HFFc6 (cell line): ENCODE data around the gene TSACC. TPM values are rescaled to one million over a fixed set of nuclear protein-coding genes. Genes with fewer than 3 reads are reported as not detected.
A peak's percentile ranks its signal among the peaks of the same experiment; 100 is the strongest.
"Not testable (repeated sequence)": the region's sequence is repeated elsewhere in the genome, so short reads cannot be mapped to it uniquely, and the experiment has no call there.

Source experiments
- DNase-seq: peaks from one replicate; pipeline ENCODE4 v3.0.0-alpha.2; 2018
- H3K27ac Mint-ChIP-seq: 2 replicates; pipeline ENCODE4 v1.8.0; 2020; ENCODE audit warnings: mild to moderate bottlenecking, mixed read lengths
- H3K27me3 Mint-ChIP-seq: 2 replicates; pipeline ENCODE4 v1.8.0; 2021; ENCODE audit warnings: mild to moderate bottlenecking, moderate library complexity, mixed read lengths; ENCODE audit not compliant: insufficient read depth
- H3K36me3 Mint-ChIP-seq: 2 replicates; pipeline ENCODE4 v1.8.0; 2021; ENCODE audit warnings: low read depth, mixed read lengths
- H3K4me1 Mint-ChIP-seq: 2 replicates; pipeline ENCODE4 v1.8.0; 2020; ENCODE audit warnings: low read depth, mixed read lengths
- H3K4me3 Mint-ChIP-seq: 2 replicates; pipeline ENCODE4 v1.8.0; 2020; ENCODE audit warnings: mild to moderate bottlenecking, moderate library complexity, mixed read lengths
- H3K9me3 Mint-ChIP-seq: 2 replicates; pipeline ENCODE4 v1.8.0; 2020; ENCODE audit warnings: mild to moderate bottlenecking, mixed read lengths
- CTCF ChIP-seq: fragments of 200-600 bp; sonication (generic); IDR thresholded peaks from 2 replicates; pipeline ENCODE4 v1.5.0; 2021; ENCODE audit warnings: antibody characterized with exemption, mild to moderate bottlenecking
- total RNA-seq, 6 experiments: library from RNA; stranded (reverse); fragmentation: NEBNext Ultra II Directional; extraction: Animal tissue kit (Norgen Biotek cat#: 25700); gene quantifications; 2 replicates in 1 of 6; 3 replicates in 5 of 6; pipeline ENCODE4 v1.2.3, GENCODE V29; 2021

Gene TSACC
- total RNA-seq, 6 experiments from 2014 or later: 0.48 to 0.99 (median 0.70) TPM

GRCh38 chr1:156337052-156337887, 1.1 kb upstream of the TSACC start:
- H3K36me3 Mint-ChIP-seq: peaks cover 41% of the 10 kb centered on the region
- TF ChIP-seq CTCF: no peak

DNA sequence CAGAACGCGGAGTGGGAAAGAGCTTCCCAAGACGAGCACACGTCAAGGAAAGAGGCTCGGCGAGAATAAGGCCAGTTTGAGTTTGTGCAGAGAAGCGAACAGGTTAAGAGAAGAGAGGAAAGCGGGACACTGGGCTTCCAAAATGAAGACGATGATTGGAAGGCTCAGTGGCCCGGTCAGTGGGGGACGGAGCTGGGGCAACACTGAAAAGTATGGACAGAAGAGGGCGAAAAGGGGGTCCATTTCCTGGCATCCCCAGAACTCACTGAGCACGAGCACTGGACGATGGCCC, 492 bp upstream of the TSACC start:
- peaks cover 4% of the 10 kb centered on the region; the same call in 1 of the 2 replicates for H3K27me3 Mint-ChIP-seq
- peaks cover 41% of the 10 kb centered on the region for H3K36me3 Mint-ChIP-seq
- H3K4me1 Mint-ChIP-seq: peaks cover 28% of the 10 kb centered on the region
- H3K27ac Mint-ChIP-seq: peak overlapping the region; percentile 84
- peaks cover 12% of the 10 kb centered on the region; the same call in 1 of the 2 replicates for H3K9me3 Mint-ChIP-seq
- no peak for DNase-seq
- no peak for TF ChIP-seq CTCF
- peak overlapping the region; percentile 97 for H3K4me3 Mint-ChIP-seq

More at GRCh38 chr1:156337052-156337887, 1.1 kb upstream of the TSACC start:
- H3K27ac Mint-ChIP-seq: peak overlapping the region; percentile 84
- H3K9me3 Mint-ChIP-seq: peaks cover 12% of the 10 kb centered on the region; the same call in 1 of the 2 replicates
- H3K4me1 Mint-ChIP-seq: peaks cover 22% of the 10 kb centered on the region
- DNase-seq: no peak
- H3K27me3 Mint-ChIP-seq: peaks cover 4% of the 10 kb centered on the region; the same call in 1 of the 2 replicates
- peak overlapping the region; percentile 97 for H3K4me3 Mint-ChIP-seq

GRCh38 chr1:156342166-156342955, 4.0 kb downstream of the TSACC start:
- TF ChIP-seq CTCF: no peak
- Mint-ChIP-seq H3K4me1 (peaks cover 23% of the 10 kb centered on the region), H3K27ac (no peak overlapping the region; the same call in 1 of the 2 replicates), H3K4me3 (no peak overlapping the region), H3K9me3 (peaks cover 1% of the 10 kb centered on the region; the same call in 1 of the 2 replicates), H3K27me3 (peaks cover 7% of the 10 kb centered on the region), H3K36me3 (peaks cover 6% of the 10 kb centered on the region)
- peak; percentile 50 for DNase-seq

DNA sequence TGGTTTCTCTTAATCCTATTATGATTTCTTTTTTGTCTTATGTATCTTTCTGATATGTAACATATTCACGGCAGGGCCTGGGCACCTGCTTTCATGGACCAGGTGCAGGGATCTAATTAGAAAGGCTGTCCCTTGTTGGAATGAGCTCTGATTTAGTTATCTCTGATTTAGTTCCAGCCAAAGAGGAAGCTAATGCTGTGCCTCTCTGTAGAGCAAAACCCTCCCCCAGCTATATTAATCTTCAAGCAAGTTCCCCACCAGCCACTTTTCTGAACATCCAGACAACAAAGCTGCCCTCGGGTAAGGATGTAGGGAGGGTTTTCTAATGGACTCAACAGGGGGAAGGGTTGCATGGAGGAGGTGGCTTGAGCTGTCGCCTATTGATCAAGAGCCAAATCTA, 6.1 kb downstream of the TSACC start:
- Mint-ChIP-seq H3K9me3 (no peaks in the 10 kb centered on the region), H3K36me3 (no peaks in the 10 kb centered on the region), H3K4me3 (no peak overlapping the region), H3K27me3 (peaks cover 6% of the 10 kb centered on the region), H3K27ac (no peak overlapping the region), H3K4me1 (peaks cover 27% of the 10 kb centered on the region)
- TF ChIP-seq CTCF: no peak
- DNase-seq: no peak

DNA sequence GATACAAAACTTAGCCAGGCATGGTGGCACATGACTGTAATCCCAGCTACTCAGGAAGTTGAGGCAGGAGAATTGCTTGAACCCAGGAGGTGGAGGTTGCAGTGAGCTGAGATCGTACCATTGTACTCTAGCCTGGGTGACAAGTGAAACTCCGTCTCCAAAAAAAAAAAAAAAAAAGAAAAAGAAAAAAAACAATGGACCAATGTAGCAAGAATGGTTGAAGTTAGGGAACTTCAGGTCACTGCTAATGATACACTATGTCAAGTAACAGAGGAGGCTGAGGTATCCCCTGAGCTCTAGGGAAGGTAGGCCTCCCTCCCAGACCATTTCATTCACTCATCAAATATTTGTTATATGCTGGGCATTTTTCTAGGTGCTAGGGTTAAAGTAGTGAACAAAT, 7.7 kb downstream of the TSACC start:
- not testable (repeated sequence) for H3K9me3 Mint-ChIP-seq, H3K27ac Mint-ChIP-seq, H3K27me3 Mint-ChIP-seq, H3K4me3 Mint-ChIP-seq, H3K36me3 Mint-ChIP-seq, DNase-seq
- peaks cover 27% of the 10 kb centered on the region for H3K4me1 Mint-ChIP-seq

DNA sequence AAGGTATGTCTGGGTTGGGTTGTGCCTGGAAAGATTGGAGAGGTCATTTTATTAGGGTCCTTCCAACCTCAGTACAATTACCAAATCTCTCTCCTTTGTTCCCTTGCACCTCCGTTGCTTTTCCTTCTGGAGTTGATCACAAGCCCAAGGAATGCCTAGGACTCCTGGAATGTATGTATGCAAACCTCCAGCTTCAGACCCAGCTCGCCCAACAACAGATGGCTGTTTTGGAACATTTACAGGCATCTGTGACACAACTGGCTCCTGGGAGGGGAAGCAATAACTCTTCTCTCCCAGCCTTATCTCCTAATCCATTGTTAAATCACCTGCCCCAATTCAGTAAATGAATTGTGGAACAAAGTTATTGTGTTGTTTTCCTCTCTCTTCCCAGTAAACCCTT, 8.3 kb downstream of the TSACC start:
- Mint-ChIP-seq H3K4me1 (peaks cover 27% of the 10 kb centered on the region), H3K27ac (no peak overlapping the region), H3K27me3 (peaks cover 12% of the 10 kb centered on the region), H3K9me3 (no peaks in the 10 kb centered on the region), H3K4me3 (peak overlapping the region; percentile 3), H3K36me3 (no peaks in the 10 kb centered on the region)
- no peak for TF ChIP-seq CTCF
- DNase-seq: peak; percentile 49
